ENCODE results near the gene RBM18. TPM values are rescaled to one million over a fixed set of nuclear protein-coding genes. Genes with fewer than 3 reads are reported as not detected.
A peak's percentile ranks its signal among the peaks of the same experiment; 100 is the strongest.

RBM18 gene
- total and polyA plus RNA-seq, 2 of the 4 experiments (the other 2 are of a cell fraction), result 8.4 to 15.6 TPM

DNA sequence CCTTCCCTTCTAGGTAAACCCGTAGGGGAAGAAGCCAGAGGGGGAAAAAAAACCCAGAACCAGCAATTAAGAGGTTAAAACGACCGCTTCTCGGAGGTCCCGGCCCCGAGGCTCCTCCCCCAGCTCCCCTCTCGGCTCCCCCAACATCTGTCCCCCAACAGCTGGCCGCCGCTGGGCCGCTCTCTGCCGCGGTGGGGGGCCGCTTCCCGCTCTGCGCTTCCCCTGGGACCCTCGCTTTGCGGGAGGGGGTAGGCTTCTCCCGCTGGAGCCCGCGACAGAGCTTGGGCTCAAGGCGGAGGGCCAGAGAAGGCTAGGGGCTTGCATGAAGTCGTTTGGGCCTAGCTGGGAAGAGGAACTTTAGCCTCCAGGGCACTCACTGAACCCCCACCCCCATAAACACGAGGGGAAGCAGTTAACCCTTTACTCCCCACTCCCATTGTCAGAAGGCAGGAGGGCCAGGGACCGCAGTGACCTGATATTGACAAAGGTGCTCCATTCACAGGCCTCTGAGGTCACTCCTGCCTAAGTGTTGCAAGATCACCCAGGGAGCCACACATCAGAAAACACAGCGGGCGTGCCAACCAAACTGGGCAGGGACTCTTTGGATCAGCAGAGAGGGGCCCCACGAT is 43.3 kb downstream of the RBM18 start:
- Histone ChIP-seq H3K27ac (ENCODE audit: insufficient read depth, low read length) (no peak overlapping the region), H2BK120ac (ENCODE audit: low read depth, low read length) (no peak overlapping the region), H3K27me3 (ENCODE audit: control insufficient read depth, insufficient read depth, low read length) (peaks cover 98% of the 10 kb centered on the region), H3K36me3 (ENCODE audit: control insufficient read depth, insufficient read depth, low read length) (no peaks in the 10 kb centered on the region), H2BK20ac (ENCODE audit: low read depth, low read length) (no peak overlapping the region), H3K4me1 (ENCODE audit: control insufficient read depth, insufficient read depth, low read length) (peaks cover 2% of the 10 kb centered on the region; the same call in 1 of the 2 replicates), H4K5ac (ENCODE audit: low read depth, low read length) (no peak overlapping the region), H3K18ac (ENCODE audit: low read depth, low read length) (no peak overlapping the region), H4K8ac (ENCODE audit: low read depth in 2 of 2, low read length in 2 of 2) (no peak overlapping the region), H3K4me2 (ENCODE audit: low read depth, low read length) (no peak overlapping the region), H3K9me1 (ENCODE audit: insufficient read depth, low read length) (0 out of 2 replicates have a peak, but pooled peaks cover 4% of the 10 kb centered on the region), H3K9me3 (ENCODE audit: control insufficient read depth, insufficient read depth, low read length) (peaks cover 11% of the 10 kb centered on the region), H3K23ac (ENCODE audit: low read depth, low read length) (no peak overlapping the region; the same call in 1 of the 2 replicates), H3K14ac (replicated peaks; ENCODE audit: low read depth, low read length) (no peak overlapping the region), H3K4ac (ENCODE audit: low read depth, low read length) (no peak overlapping the region), H2AFZ (replicated peaks; ENCODE audit: low read length, poor library complexity) (no peak overlapping the region), H3K4me3 (ENCODE audit: insufficient read depth, low read depth, low read length) (no peak overlapping the region), H4K91ac (ENCODE audit: insufficient read depth, low read depth, low read length) (no peak overlapping the region), H3K56ac (ENCODE audit: extremely low read depth, insufficient read depth, low read length) (no peak overlapping the region), H3K9ac (ENCODE audit: low read depth, low read length) (no peak overlapping the region), H3K79me1 (ENCODE audit: low read depth in 1 of 2, low read length in 2 of 2) (no peaks in the 10 kb centered on the region), H2BK15ac (ENCODE audit: low read depth, low read length) (no peak overlapping the region), H2AK5ac (ENCODE audit: low read depth, low read length) (no peak overlapping the region), H2AK9ac (replicated peaks; ENCODE audit: low read depth, low read length, poor library complexity) (peak overlapping the region; percentile 35), H4K20me1 (ENCODE audit: insufficient read depth, low read length) (peaks cover 11% of the 10 kb centered on the region; the same call in 1 of the 2 replicates), H2BK5ac (ENCODE audit: low read depth, low read length, poor library complexity, severe bottlenecking) (no peak overlapping the region)
- ChIA-PET CTCF (interaction anchor here (0.7 kb wide), 1 partner anchor 130 kb away, joined by 3 read pairs; no protein-coding TSS in a partner anchor), POLR2A (ENCODE audit: unreplicated experiment) (no interaction called here)
- DNase-seq (no peak), ATAC-seq (ENCODE audit: low read depth) (no peak)
- no CpG with 5 or more reads among the region's 27 CpGs for WGBS, 2 experiments (ENCODE audit: extremely low coverage in 2 of 2, insufficient read length in 1 of 2)
- TF ChIP-seq POLR2A (IDR thresholded peaks at IDR 0.05; ENCODE audit: low read depth, low read length) (no peak), MAFK (IDR thresholded peaks at IDR 0.05; ENCODE audit: low read depth, low read length) (no peak), RFX5 (IDR thresholded peaks at IDR 0.05; ENCODE audit: low read depth, low read length) (no peak), USF2 (IDR thresholded peaks at IDR 0.05; ENCODE audit: low read depth, low read length) (no peak), BHLHE40 (IDR thresholded peaks at IDR 0.05; ENCODE audit: low read depth, low read length) (no peak), SMC3 (IDR thresholded peaks at IDR 0.05; ENCODE audit: low read depth, low read length) (no peak), MAZ (IDR thresholded peaks at IDR 0.05; ENCODE audit: borderline replicate concordance, low read depth, low read length) (no peak), MXI1 (IDR thresholded peaks at IDR 0.05; ENCODE audit: borderline replicate concordance, low read depth, low read length) (no peak), CHD1 (IDR thresholded peaks at IDR 0.05; ENCODE audit: low read depth, low read length) (no peak), NFE2L2 (IDR thresholded peaks at IDR 0.05; ENCODE audit: low read depth, low read length) (no peak), RCOR1 (IDR thresholded peaks at IDR 0.05; ENCODE audit: insufficient replicate concordance, low read length) (no peak), CTCF (conservative IDR thresholded peaks at IDR 0.05; ENCODE audit: low read depth, low read length) (no peak), FOS (IDR thresholded peaks at IDR 0.05; ENCODE audit: low read depth, low read length) (no peak), CEBPB (IDR thresholded peaks at IDR 0.05; ENCODE audit: low read depth, low read length) (no peak), RAD21 (IDR thresholded peaks at IDR 0.05; ENCODE audit: low read length) (no peak), ELK1 (IDR thresholded peaks at IDR 0.05; ENCODE audit: borderline replicate concordance, low read depth, low read length) (no peak)
- BruUV-seq (replicated peaks), result no TSS peak
- dilution Hi-C loops (cut with HindIII; ENCODE audit: low sequenced_read_pairs, unreplicated experiment), result no loop called here
- in situ Hi-C loops (cut with MboI; ENCODE audit: low sequenced_read_pairs), result no loop called here
- intact Hi-C loops (cut with micrococcal nuclease), result no loop called here

All from IMR-90 (cell line).